LNCAP (cell line): ENCODE data around the gene ATP4A.

Source experiments
- TF ChIP-seq, protein P1 (sequence below): fragments of 450-650 bp; IDR thresholded peaks from 2 replicates; pipeline ENCODE4 v1.5.1; 2017; ENCODE audit warnings: mild to moderate bottlenecking

Gene ATP4A

DNA sequence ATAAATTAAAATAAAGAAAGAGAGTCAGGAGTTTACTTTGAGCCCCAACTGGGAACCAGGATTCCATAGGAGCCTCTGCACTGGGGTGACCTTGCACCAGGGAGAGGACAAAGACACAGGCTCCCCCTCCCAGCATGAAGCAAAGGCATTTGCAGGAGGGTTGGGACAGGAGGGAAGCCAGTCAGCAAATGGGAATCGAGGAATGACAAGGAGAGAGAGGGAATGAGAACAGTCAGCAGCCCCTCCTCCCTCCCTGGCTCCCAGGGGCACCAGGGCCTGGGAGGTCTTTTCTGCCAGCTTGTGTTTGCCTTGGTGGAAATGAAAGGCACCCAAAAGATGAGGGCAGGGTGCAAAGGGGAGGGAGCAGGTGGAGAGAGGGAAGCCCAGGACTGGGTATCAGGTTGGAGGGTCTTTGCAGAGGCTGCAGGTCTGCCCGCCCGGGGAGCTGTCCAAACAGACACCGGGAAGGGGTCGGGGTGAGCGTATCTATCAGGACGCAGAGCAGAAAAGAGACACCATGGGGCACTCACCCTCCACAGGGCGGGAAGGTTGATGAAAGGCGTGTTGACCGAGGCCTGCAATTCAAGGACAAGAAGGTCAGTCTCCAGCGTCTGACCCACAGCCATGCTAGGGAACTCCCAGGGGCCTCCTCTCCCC is 39.1 kb downstream of the ATP4A start:
- TF ChIP-seq, protein P1, sequence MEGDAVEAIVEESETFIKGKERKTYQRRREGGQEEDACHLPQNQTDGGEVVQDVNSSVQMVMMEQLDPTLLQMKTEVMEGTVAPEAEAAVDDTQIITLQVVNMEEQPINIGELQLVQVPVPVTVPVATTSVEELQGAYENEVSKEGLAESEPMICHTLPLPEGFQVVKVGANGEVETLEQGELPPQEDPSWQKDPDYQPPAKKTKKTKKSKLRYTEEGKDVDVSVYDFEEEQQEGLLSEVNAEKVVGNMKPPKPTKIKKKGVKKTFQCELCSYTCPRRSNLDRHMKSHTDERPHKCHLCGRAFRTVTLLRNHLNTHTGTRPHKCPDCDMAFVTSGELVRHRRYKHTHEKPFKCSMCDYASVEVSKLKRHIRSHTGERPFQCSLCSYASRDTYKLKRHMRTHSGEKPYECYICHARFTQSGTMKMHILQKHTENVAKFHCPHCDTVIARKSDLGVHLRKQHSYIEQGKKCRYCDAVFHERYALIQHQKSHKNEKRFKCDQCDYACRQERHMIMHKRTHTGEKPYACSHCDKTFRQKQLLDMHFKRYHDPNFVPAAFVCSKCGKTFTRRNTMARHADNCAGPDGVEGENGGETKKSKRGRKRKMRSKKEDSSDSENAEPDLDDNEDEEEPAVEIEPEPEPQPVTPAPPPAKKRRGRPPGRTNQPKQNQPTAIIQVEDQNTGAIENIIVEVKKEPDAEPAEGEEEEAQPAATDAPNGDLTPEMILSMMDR, result no peak

DNA sequence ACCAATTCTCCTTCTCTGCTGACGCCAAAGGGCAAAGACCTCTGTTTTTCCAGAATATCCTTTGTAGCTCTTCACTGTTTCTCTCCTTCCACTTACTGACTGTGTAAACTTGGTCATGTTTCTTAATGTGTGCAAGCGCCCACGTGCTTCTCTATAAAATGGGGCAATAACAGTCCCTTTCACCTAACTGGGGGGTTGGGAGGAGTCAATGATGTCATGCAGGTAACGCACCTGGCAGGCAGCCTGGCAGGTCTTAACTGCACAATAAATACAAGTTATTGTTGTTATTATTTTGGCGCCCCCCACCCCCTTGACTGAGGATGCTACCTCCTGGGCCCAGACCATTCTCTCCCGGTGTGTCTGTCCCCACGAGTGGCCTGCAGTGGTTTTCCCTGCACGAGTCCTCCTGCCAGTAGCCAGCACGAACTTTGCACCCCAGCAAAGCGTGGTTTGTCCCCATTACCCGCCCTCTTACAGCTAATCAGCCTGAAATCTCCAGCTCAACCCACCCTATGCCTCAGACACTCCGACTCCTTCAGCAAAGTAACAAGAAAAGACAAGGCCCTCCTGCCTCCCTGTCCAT is 40.6 kb downstream of the ATP4A start:
- TF ChIP-seq, protein P1, result no peak

DNA sequence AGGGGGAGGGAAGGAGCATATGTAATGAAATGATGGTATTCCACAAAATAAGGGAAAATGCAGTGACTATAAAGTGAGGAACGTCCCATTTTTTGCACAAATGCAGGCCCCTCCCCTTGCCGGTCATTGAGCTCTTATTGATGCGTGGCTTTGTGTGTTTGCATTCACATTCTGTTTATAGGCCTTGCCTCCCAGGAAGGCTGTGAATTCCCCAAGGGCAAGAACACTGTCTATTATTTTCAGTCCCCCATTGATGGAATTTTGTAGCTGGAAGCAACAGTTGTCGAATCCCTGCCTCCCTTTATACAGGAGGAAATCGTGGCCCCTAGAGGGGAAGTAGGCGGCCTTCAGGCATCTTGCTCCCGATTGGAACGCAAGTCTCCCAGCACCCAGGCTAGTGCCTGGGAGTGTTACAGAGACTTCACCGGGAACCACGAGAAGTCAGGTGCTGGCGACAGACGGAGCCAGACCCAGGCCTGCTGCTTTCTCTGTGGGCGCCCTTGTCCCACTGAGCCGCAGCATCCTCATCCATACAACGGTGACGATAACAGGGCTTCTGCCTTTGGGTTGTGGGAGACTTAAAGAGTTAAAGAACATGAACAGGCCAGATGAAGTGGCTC is 42.2 kb downstream of the ATP4A start:
- TF ChIP-seq, protein P1, result no peak

DNA sequence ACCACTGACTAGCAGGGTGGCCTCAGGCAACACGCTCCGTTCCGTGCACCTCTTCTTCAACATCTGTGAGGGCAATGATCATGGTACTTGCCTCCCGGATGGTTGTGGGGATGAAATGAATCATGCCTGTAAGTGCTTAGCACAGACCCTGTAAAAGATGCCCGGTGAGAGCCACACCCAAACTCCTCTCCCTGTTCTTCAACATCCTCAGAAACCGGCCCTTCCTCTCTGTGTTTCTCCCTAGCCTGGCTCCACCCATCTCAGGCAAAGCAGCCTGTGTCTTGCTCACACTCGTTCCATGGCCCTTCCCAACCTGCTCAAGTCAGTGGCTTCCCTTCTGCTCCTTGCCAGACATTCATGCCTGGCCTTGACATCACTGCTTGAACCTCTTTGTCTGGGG is 44.2 kb downstream of the ATP4A start:
- TF ChIP-seq, protein P1, result no peak

DNA sequence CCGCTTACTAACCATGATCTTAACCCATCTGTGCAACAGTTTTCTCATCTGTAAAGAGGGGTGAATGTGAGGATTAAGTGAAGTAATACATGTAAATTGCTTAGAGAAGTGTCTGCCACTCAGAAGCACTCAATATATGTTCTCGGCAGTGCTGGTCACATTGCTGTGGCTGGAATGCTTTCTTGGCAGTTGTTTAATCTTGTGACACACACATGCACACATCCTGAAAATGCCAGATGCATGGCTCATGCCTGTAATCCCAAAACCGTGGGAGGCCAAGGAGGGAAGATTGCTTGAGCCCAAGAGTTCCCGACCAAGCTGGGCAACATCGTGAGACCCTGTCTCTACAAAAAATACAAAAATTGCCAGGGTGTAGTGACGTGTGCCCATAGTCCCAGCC is 45.1 kb downstream of the ATP4A start:
- TF ChIP-seq, protein P1, result no peak

DNA sequence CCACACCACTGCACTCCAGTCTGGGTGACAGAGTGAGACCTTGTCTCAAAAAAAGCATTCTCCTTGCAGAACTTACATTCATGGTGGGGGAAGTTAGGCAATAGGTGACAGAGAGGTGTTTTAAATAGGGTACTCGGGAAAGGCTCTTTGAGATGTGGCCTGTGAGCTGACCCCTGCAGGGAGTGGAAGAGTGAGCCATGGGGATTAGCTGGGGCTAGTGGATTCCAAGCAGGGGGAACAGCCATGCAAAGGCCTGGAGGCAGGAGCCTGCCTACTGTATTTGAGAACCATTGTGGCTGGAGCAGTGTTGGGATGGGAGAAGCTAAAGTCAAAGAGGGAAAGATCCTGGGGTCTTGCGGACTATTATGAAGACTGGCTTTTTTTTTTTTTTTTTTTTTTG is 46.1 kb downstream of the ATP4A start:
- TF ChIP-seq, protein P1, result no peak

DNA sequence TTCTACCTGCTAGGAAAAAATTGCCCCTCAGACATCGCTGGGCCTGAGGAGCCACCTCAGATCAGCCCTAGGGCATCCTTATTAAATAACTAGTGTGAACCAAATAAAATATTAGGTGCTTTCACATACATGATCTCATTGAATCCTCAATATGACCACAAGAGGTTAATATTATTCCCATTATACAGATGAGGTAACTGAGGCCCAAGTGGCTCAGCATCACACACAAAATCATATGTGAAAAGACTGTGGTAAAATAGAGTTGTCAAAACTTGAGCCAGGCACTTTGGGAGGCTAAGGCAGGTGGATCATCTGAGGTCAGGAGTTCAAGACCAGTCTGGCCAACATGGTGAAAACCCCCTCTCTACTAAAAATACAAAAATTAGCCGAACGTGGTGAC is 47.1 kb downstream of the ATP4A start:
- TF ChIP-seq, protein P1, result no peak
